ENCODE data around the gene RHBDD1. TPM values are rescaled to one million over a fixed set of nuclear protein-coding genes. Genes with fewer than 3 reads are reported as not detected.
A peak's percentile ranks its signal among the peaks of the same experiment; 100 is the strongest.

Gene RHBDD1
- total RNA-seq, 8 experiments from 2014 or later: 10.4 to 27.5 (median 23.4) TPM

- Histone ChIP-seq H3K4me1 (replicated peaks in 1 of 2) (peaks cover 0 to 2% of the 10 kb centered on the region in 2 donors), H3K4me3 (no peak overlapping the region), H3K27ac (no peak overlapping the region)
- no peak for ATAC-seq (replicated peaks in 6 of 8)
- in situ Hi-C loops (cut with MboI; ENCODE audit: low pct_unique_long_range_greater_than_20kb in 2 of 9, low sequenced_read_pairs in 9 of 9, unreplicated experiment in 9 of 9): no loop called here
- WGBS, 10 experiments: 84 to 100% (median 97%) methylated on average over 1 to 5 of the region's 5 CpGs
Measured at GRCh38 chr2:226932443-226932842, 96.6 kb downstream of the RHBDD1 start.

GRCh38 chr2:226934546-226935201 is 98.8 kb downstream of the RHBDD1 start:
- Histone ChIP-seq H3K4me3 (no peak overlapping the region), H3K27ac (no peak overlapping the region), H3K4me1 (replicated peaks in 1 of 2) (peaks cover 0 to 2% of the 10 kb centered on the region in 2 donors)
- in situ Hi-C loops (cut with MboI; ENCODE audit: low pct_unique_long_range_greater_than_20kb in 2 of 9, low sequenced_read_pairs in 9 of 9, unreplicated experiment in 9 of 9): no loop called here
- peak in 5 of 8 experiments; percentile 79 to 96 (median 91) for ATAC-seq (replicated peaks in 6 of 8)
- 62 to 100% (median 80%) methylated on average over 1 to 2 of the region's 2 CpGs; no CpG with 5 or more reads in 1 of the 10 experiments for WGBS, 10 experiments

GRCh38 chr2:226943862-226944620 is 108.2 kb downstream of the RHBDD1 start:
- Histone ChIP-seq H3K27ac (no peak overlapping the region), H3K4me3 (no peak overlapping the region), H3K4me1 (replicated peaks in 1 of 2) (no peaks in the 10 kb centered on the region)
- no peak for ATAC-seq (replicated peaks in 6 of 8)
- in situ Hi-C loops (cut with MboI; ENCODE audit: low pct_unique_long_range_greater_than_20kb in 2 of 9, low sequenced_read_pairs in 9 of 9, unreplicated experiment in 9 of 9): no loop called here
- 74 to 95% (median 85%) methylated on average over 3 to 9 of the region's 9 CpGs; no CpG with 5 or more reads in 1 of the 10 experiments for WGBS, 10 experiments

- in situ Hi-C loops (cut with MboI; ENCODE audit: low pct_unique_long_range_greater_than_20kb in 2 of 9, low sequenced_read_pairs in 9 of 9, unreplicated experiment in 9 of 9): no loop called here
- ATAC-seq (replicated peaks in 6 of 8): no peak
- Histone ChIP-seq H3K4me1 (replicated peaks in 1 of 2) (no peaks in the 10 kb centered on the region), H3K4me3 (no peak overlapping the region), H3K27ac (no peak overlapping the region)
- WGBS, 10 experiments: 0 to 97% (median 79%) methylated on average over 1 to 3 of the region's 3 CpGs; no CpG with 5 or more reads in 2 of the 10 experiments
Measured at GRCh38 chr2:226953206-226953605, 117.4 kb downstream of the RHBDD1 start.

- Histone ChIP-seq H3K4me1 (replicated peaks in 1 of 2) (no peaks in the 10 kb centered on the region), H3K27ac (no peak overlapping the region), H3K4me3 (no peak overlapping the region)
- in situ Hi-C loops (cut with MboI; ENCODE audit: low pct_unique_long_range_greater_than_20kb in 2 of 9, low sequenced_read_pairs in 9 of 9, unreplicated experiment in 9 of 9): no loop called here
- no peak for ATAC-seq (replicated peaks in 6 of 8)
- WGBS, 10 experiments: 90 to 100% (median 100%) methylated on average over 2 to 6 of the region's 6 CpGs; no CpG with 5 or more reads in 2 of the 10 experiments
Measured at GRCh38 chr2:226953826-226954225, 118.0 kb downstream of the RHBDD1 start.

- Histone ChIP-seq H3K4me1 (replicated peaks in 1 of 2) (no peaks in the 10 kb centered on the region), H3K4me3 (no peak overlapping the region), H3K27ac (no peak overlapping the region)
- in situ Hi-C loops (cut with MboI; ENCODE audit: low pct_unique_long_range_greater_than_20kb in 2 of 9, low sequenced_read_pairs in 9 of 9, unreplicated experiment in 9 of 9): no loop called here
- 0 to 80% (median 35%) methylated on average over 1 of the region's 1 CpG; no CpG with 5 or more reads in 4 of the 10 experiments for WGBS, 10 experiments
- ATAC-seq (replicated peaks in 6 of 8): no peak
Measured at GRCh38 chr2:226956659-226957058, 120.8 kb downstream of the RHBDD1 start.

GRCh38 chr2:226959418-226959817 is 123.6 kb downstream of the RHBDD1 start:
- Histone ChIP-seq H3K4me1 (replicated peaks in 1 of 2) (no peaks in the 10 kb centered on the region), H3K4me3 (no peak overlapping the region), H3K27ac (no peak overlapping the region)
- ATAC-seq (replicated peaks in 6 of 8): no peak
- 65 to 100% (median 82%) methylated on average over 1 of the region's 1 CpG; no CpG with 5 or more reads in 2 of the 10 experiments for WGBS, 10 experiments
- in situ Hi-C loops (cut with MboI; ENCODE audit: low pct_unique_long_range_greater_than_20kb in 2 of 9, low sequenced_read_pairs in 9 of 9, unreplicated experiment in 9 of 9): no loop called here

- Histone ChIP-seq H3K4me3 (no peak overlapping the region), H3K27ac (no peak overlapping the region), H3K4me1 (replicated peaks in 1 of 2) (no peaks in the 10 kb centered on the region)
- in situ Hi-C loops (cut with MboI; ENCODE audit: low pct_unique_long_range_greater_than_20kb in 2 of 9, low sequenced_read_pairs in 9 of 9, unreplicated experiment in 9 of 9): no loop called here
- ATAC-seq (replicated peaks in 6 of 8): no peak
- WGBS, 10 experiments: 72 to 100% (median 92%) methylated on average over 1 to 3 of the region's 3 CpGs; no CpG with 5 or more reads in 1 of the 10 experiments
Measured at GRCh38 chr2:226962176-226962773, 126.4 kb downstream of the RHBDD1 start.

- Histone ChIP-seq H3K4me3 (no peak overlapping the region), H3K27ac (no peak overlapping the region), H3K4me1 (replicated peaks in 1 of 2) (no peaks in the 10 kb centered on the region)
- in situ Hi-C loops (cut with MboI; ENCODE audit: low pct_unique_long_range_greater_than_20kb in 2 of 9, low sequenced_read_pairs in 9 of 9, unreplicated experiment in 9 of 9): no loop called here
- ATAC-seq (replicated peaks in 6 of 8): peak in 2 of 8 experiments; percentile 68 to 74
- 0 to 60% (median 20%) methylated on average over 1 of the region's 1 CpG; no CpG with 5 or more reads in 5 of the 10 experiments for WGBS, 10 experiments
Measured at GRCh38 chr2:226963528-226963927, 127.7 kb downstream of the RHBDD1 start.

- in situ Hi-C loops (cut with MboI; ENCODE audit: low pct_unique_long_range_greater_than_20kb in 2 of 9, low sequenced_read_pairs in 9 of 9, unreplicated experiment in 9 of 9): no loop called here
- no peak overlapping the region for H3K4me3 ChIP-seq
- H3K4me1 ChIP-seq (replicated peaks in 1 of 2): no peaks in the 10 kb centered on the region
- H3K27ac ChIP-seq: no peak overlapping the region
- WGBS, 10 experiments: 100% methylated on average over 1 of the region's 1 CpG; no CpG with 5 or more reads in 3 of the 10 experiments
- no peak for ATAC-seq (replicated peaks in 6 of 8)
Measured at GRCh38 chr2:226965376-226965775, 129.5 kb downstream of the RHBDD1 start.

GRCh38 chr2:226969417-226970080 is 133.7 kb downstream of the RHBDD1 start:
- ATAC-seq (replicated peaks in 6 of 8): no peak
- in situ Hi-C loops (cut with MboI; ENCODE audit: low pct_unique_long_range_greater_than_20kb in 2 of 9, low sequenced_read_pairs in 9 of 9, unreplicated experiment in 9 of 9): no loop called here
- 8 to 100% (median 82%) methylated on average over 1 to 6 of the region's 6 CpGs for WGBS, 10 experiments
- Histone ChIP-seq H3K4me3 (no peak overlapping the region), H3K27ac (no peak overlapping the region), H3K4me1 (replicated peaks in 1 of 2) (no peaks in the 10 kb centered on the region)

GRCh38 chr2:226970362-226970761 is 134.5 kb downstream of the RHBDD1 start:
- in situ Hi-C loops (cut with MboI; ENCODE audit: low pct_unique_long_range_greater_than_20kb in 2 of 9, low sequenced_read_pairs in 9 of 9, unreplicated experiment in 9 of 9): no loop called here
- Histone ChIP-seq H3K4me3 (no peak overlapping the region), H3K4me1 (replicated peaks in 1 of 2) (no peaks in the 10 kb centered on the region), H3K27ac (no peak overlapping the region)
- ATAC-seq (replicated peaks in 6 of 8): no peak
- WGBS, 10 experiments: 30 to 100% (median 85%) methylated on average over 1 to 3 of the region's 3 CpGs

- 60 to 96% (median 87%) methylated on average over 1 to 6 of the region's 6 CpGs; no CpG with 5 or more reads in 2 of the 10 experiments for WGBS, 10 experiments
- in situ Hi-C loops (cut with MboI; ENCODE audit: low pct_unique_long_range_greater_than_20kb in 2 of 9, low sequenced_read_pairs in 9 of 9, unreplicated experiment in 9 of 9): no loop called here
- no peak for ATAC-seq (replicated peaks in 6 of 8)
- no peak overlapping the region for H3K4me3 ChIP-seq
- H3K27ac ChIP-seq: no peak overlapping the region
- H3K4me1 ChIP-seq (replicated peaks in 1 of 2): no peaks in the 10 kb centered on the region
Measured at GRCh38 chr2:226971084-226971483, 135.2 kb downstream of the RHBDD1 start.

Data from motor neuron (in vitro differentiated cells).